MM.1S (cell line): Measurements from ENCODE around the gene ADAMTS18.
"Not testable (repeated sequence)": the region's sequence is repeated elsewhere in the genome, so short reads cannot be mapped to it uniquely, and the experiment has no call there.

Source experiments
- EZH2 ChIP-seq: fragments of 300-600 bp; sonication (generic); optimal IDR thresholded peaks from 2 replicates; pipeline ENCODE3; 2017; ENCODE audit warnings: low read depth, mild to moderate bottlenecking, antibody characterized with exemption, low read length, mixed read lengths
- TF ChIP-seq, protein P1 (sequence below): fragments of 300-600 bp; sonication (generic); IDR thresholded peaks from 2 replicates; pipeline ENCODE4 v1.5.1; 2016; ENCODE audit warnings: antibody characterized with exemption, low read length, mixed read lengths

DNA sequence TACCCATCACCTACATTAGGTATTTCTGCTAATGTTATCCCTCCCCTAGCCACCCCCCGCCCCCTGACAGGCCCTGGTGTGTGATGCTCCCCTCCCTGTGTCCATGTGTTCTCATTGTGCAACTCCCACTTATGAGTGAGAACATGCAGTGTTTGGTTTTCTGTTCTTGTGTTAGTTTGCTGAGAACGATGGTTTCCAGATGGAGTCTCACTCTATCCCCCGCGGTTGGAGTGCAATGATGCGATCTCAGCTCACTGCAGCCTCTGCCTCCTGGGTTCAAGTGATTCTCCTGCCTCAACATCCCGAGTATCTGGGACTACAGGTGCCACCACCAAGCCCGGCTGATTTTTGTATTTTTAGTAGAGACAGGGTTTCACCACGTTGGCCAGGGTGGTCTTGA is 155.5 kb downstream of the ADAMTS18 start:
- TF ChIP-seq EZH2 = not testable (repeated sequence)
- TF ChIP-seq, protein P1, sequence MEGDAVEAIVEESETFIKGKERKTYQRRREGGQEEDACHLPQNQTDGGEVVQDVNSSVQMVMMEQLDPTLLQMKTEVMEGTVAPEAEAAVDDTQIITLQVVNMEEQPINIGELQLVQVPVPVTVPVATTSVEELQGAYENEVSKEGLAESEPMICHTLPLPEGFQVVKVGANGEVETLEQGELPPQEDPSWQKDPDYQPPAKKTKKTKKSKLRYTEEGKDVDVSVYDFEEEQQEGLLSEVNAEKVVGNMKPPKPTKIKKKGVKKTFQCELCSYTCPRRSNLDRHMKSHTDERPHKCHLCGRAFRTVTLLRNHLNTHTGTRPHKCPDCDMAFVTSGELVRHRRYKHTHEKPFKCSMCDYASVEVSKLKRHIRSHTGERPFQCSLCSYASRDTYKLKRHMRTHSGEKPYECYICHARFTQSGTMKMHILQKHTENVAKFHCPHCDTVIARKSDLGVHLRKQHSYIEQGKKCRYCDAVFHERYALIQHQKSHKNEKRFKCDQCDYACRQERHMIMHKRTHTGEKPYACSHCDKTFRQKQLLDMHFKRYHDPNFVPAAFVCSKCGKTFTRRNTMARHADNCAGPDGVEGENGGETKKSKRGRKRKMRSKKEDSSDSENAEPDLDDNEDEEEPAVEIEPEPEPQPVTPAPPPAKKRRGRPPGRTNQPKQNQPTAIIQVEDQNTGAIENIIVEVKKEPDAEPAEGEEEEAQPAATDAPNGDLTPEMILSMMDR = not testable (repeated sequence)
